Body of pancreas (tissue), 4 donors: ENCODE results near the gene MGAT5. TPM values are rescaled to one million over a fixed set of nuclear protein-coding genes. Genes with fewer than 3 reads are reported as not detected.
A peak's percentile ranks its signal among the peaks of the same experiment; 100 is the strongest.

Experiments
- ATAC-seq: fragments of 150-250 bp; one replicate; pipeline ENCODE4 v1.9.1; 2016
- DNase-seq, 4 donors: peaks; one replicate each; pipeline ENCODE4 v3.0.0-alpha.2; 2019
- H3K27ac ChIP-seq, 4 donors: fragments of 200-600 bp; sonication (generic); 1 replicate in 3 of 4; 2 replicates in 1 of 4; pipeline versions ENCODE4 v1.5.1 to v1.6.1; 2016 to 2019; ENCODE audit warnings: mild to moderate bottlenecking in 1 of 4, mixed read lengths in 1 of 4, moderate library complexity in 1 of 4
- H3K27me3 ChIP-seq, 2 donors: fragments of 200-600 bp; sonication (generic); one replicate each; pipeline ENCODE4 v1.6.0; 2016; ENCODE audit warnings: mild to moderate bottlenecking in 1 of 2
- H3K36me3 ChIP-seq, 2 donors: fragments of 200-600 bp; sonication (generic); replicated peaks in 1 of 2; 2 replicates each; pipeline ENCODE4 v1.5.1; 2016; ENCODE audit warnings: low read depth in 2 of 2; ENCODE audit not compliant: insufficient read depth in 1 of 2
- H3K4me1 ChIP-seq: fragments of 200-600 bp; sonication (generic); one replicate; pipeline ENCODE4 v1.6.0; 2016
- H3K4me3 ChIP-seq, 2 donors: fragments of 200-600 bp; sonication (generic); 1 replicate in 1 of 2; 2 replicates in 1 of 2; pipeline ENCODE4 v1.5.1; 2016 to 2019
- H3K9me3 ChIP-seq, 3 donors: fragments of 200-600 bp; sonication (generic); 1 replicate in 2 of 3; 2 replicates in 1 of 3; pipeline ENCODE4 v1.5.1; 2016
- POLR2A ChIP-seq, 3 donors: fragments of 450-650 bp; IDR thresholded peaks; one replicate each; pipeline ENCODE4 v1.6.1; 2016; ENCODE audit warnings: antibody characterized with exemption in 3 of 3, mild to moderate bottlenecking in 2 of 3
- WGBS, 2 donors: methylation state at CpG; one replicate each; pipeline ENCODE4 v1.1.5; 2017; 5-methylcytosine and 5-hydroxymethylcytosine counted together
- intact Hi-C: fragments of 100-400 bp; cut with DNase I; formaldehyde crosslinking; loops from one replicate; pipeline ENCODE4 v1.15.1; 2023
- total RNA-seq, 2 donors: library from RNA; depleted of rRNA; stranded (reverse); fragments of >200 nt; gene quantifications; one replicate each; pipeline ENCODE4 v1.1.0, GENCODE V29; 2016
- TF ChIP-seq, protein P1 (sequence below), 7 experiments: fragments of 450-650 bp in 4 of 7; fragments of 200-600 bp in 3 of 7; sonication (generic) in 3 of 7; IDR thresholded peaks; one replicate each; pipeline ENCODE4 v1.5.1; 2016 to 2019; ENCODE audit warnings: antibody characterized with exemption in 7 of 7

Gene MGAT5
- total RNA-seq, 2 donors from 2014 or later, result 15.8 to 16.3 TPM

DNA sequence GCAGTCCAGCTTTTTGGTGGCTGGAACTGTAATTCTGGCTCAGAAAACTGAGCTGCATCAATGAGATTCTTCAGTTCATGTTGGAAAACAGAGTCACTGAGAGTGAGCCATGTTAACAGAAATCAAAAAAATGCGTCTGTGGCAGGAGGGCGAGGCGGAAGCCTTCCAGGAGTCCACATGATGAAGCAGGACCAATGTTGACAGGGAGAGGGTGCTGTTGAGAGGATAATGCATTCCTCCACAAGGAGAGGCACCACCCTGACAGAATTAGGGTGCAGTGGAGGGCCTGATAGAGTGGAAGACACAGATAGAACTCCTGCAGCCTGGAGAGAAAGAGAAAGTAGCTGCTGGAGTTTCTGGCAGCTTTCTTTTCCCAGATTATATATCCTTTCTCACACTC lies 111.5 kb downstream of the MGAT5 start:
- DNase-seq (peak in 1 of 4 donors; percentile 15), ATAC-seq (no peak)
- H3K4me3 ChIP-seq, result no peak overlapping the region
- peaks cover 0 to 3% of the 10 kb centered on the region in 2 donors for H3K36me3 ChIP-seq
- no peak for TF ChIP-seq POLR2A (IDR thresholded peaks at IDR 0.05)
- TF ChIP-seq, protein P1, sequence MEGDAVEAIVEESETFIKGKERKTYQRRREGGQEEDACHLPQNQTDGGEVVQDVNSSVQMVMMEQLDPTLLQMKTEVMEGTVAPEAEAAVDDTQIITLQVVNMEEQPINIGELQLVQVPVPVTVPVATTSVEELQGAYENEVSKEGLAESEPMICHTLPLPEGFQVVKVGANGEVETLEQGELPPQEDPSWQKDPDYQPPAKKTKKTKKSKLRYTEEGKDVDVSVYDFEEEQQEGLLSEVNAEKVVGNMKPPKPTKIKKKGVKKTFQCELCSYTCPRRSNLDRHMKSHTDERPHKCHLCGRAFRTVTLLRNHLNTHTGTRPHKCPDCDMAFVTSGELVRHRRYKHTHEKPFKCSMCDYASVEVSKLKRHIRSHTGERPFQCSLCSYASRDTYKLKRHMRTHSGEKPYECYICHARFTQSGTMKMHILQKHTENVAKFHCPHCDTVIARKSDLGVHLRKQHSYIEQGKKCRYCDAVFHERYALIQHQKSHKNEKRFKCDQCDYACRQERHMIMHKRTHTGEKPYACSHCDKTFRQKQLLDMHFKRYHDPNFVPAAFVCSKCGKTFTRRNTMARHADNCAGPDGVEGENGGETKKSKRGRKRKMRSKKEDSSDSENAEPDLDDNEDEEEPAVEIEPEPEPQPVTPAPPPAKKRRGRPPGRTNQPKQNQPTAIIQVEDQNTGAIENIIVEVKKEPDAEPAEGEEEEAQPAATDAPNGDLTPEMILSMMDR (IDR thresholded peaks at IDR 0.05), result peak in 1 of 7 experiments; percentile 10
- no peaks in the 10 kb centered on the region for H3K9me3 ChIP-seq
- no peak overlapping the region for H3K27ac ChIP-seq
- 92 to 97% methylated on average over 3 of the region's 3 CpGs for WGBS, 2 donors
- H3K27me3 ChIP-seq, result no peaks in the 10 kb centered on the region
- intact Hi-C loops, result no loop called here
- H3K4me1 ChIP-seq, result peaks cover 6% of the 10 kb centered on the region

DNA sequence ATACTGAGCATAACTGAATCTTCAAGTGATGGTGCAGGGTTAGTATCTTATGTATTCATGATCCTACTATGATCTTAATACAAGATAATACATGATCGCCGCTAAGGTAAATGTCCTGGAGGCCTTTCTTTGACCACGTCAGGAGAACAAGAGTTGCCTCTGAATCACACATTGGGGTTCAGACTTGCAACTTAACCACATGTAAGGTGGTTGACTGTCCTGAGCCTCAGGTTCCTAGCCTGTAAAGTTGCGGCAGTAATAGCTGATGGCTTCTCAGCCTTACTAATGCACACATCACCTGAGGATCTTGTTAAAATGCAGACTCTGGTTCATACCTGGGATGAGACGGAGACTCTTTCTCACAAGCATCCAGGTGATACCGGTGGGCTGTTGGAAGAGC lies 112.5 kb downstream of the MGAT5 start:
- Histone ChIP-seq H3K27me3 (no peaks in the 10 kb centered on the region), H3K4me3 (no peak overlapping the region), H3K27ac (no peak overlapping the region), H3K9me3 (no peaks in the 10 kb centered on the region), H3K4me1 (no peaks in the 10 kb centered on the region), H3K36me3 (peaks cover 0 to 3% of the 10 kb centered on the region in 2 donors)
- TF ChIP-seq, protein P1 (IDR thresholded peaks at IDR 0.05), result no peak
- no peak for TF ChIP-seq POLR2A (IDR thresholded peaks at IDR 0.05)
- ATAC-seq (no peak), DNase-seq (no peak)
- 95 to 98% methylated on average over 6 of the region's 6 CpGs for WGBS, 2 donors
- intact Hi-C loops, result no loop called here

DNA sequence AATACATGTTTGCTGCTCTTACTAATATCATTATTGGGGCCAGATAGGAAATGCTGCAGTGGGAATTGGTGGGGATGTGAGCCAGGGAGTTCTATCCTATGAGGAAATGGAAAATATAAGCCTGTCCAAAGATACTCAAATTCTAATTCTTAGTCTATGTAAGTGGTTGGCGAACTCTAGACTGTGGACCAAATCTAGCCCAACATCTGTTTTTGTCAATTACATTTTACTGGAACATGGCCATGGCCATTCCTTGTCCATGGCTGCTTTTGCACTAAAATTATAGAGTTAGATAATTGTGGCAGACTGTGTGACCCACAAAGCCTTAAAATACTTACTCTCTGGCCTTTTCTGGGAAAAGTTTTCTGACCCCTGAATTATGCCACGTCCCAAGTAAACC lies 113.3 kb downstream of the MGAT5 start:
- no peaks in the 10 kb centered on the region for H3K27me3 ChIP-seq
- H3K4me1 ChIP-seq, result no peaks in the 10 kb centered on the region
- no peaks in the 10 kb centered on the region for H3K9me3 ChIP-seq
- H3K4me3 ChIP-seq, result no peak overlapping the region
- ATAC-seq (no peak), DNase-seq (no peak)
- intact Hi-C loops, result no loop called here
- 79 to 87% methylated on average over 2 of the region's 2 CpGs for WGBS, 2 donors
- H3K36me3 ChIP-seq, result peaks cover 0 to 3% of the 10 kb centered on the region in 2 donors
- H3K27ac ChIP-seq, result no peak overlapping the region
- TF ChIP-seq, protein P1 (IDR thresholded peaks at IDR 0.05), result no peak
- no peak for TF ChIP-seq POLR2A (IDR thresholded peaks at IDR 0.05)

DNA sequence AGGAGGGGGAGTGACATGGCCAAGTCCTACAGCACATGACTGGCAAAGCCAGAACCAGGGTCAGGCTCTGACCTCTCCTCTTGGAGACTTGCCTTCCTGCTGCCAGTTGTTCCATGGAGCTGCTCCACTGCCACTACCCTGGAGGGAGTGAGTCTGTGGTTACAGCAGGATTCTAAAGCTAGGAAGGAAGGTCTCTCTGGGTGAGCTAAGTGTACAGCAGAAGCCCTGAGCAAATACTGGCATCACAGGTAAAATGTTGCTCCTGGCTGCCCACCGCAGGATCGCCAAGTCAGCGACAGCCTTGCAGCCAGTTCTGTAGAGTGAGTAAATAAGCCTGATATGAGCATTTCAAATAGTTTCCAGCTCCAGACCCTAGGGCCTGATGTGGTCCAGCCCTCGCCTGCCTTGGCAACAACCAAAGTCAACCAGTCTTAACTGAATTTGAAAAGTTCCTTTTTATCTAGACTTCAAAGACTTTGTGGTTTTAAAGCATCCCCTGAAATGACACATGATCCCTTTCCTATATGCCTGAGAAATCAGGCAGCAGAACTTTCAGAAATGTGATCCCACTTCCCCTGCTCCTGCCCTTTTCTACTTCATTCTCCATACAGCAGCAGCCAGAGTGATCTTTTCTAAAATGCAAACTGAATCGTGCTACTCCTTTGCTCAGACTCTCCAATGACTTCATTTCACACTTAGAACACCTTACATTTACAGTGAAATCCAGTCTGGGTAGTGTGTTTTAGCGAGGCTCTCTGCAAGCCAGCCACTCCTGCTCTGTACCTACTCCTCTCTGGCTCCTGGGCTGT lies 114.3 kb downstream of the MGAT5 start:
- Histone ChIP-seq H3K27me3 (no peaks in the 10 kb centered on the region), H3K9me3 (no peaks in the 10 kb centered on the region), H3K36me3 (no peaks in the 10 kb centered on the region), H3K4me1 (no peaks in the 10 kb centered on the region), H3K4me3 (no peak overlapping the region), H3K27ac (no peak overlapping the region)
- TF ChIP-seq, protein P1 (IDR thresholded peaks at IDR 0.05), result no peak
- TF ChIP-seq POLR2A (IDR thresholded peaks at IDR 0.05), result no peak
- intact Hi-C loops, result no loop called here
- no peak for DNase-seq
- no peak for ATAC-seq
- WGBS, 2 donors, result 56 to 71% methylated on average over 6 of the region's 6 CpGs
